Esophagus muscularis mucosa (tissue), 4 donors: Measurements from ENCODE around the gene TMEM218.

ENCODE experiments used
- CTCF ChIP-seq, 3 experiments: fragments of 200-600 bp in 2 of 3; fragments of 450-650 bp in 1 of 3; sonication (generic) in 2 of 3; IDR thresholded peaks; one replicate each; pipeline ENCODE4 v1.5.1; 2017 to 2019; ENCODE audit warnings: antibody characterized with exemption in 3 of 3, mild to moderate bottlenecking in 2 of 3, moderate library complexity in 1 of 3
- EP300 ChIP-seq: sonication (generic); formaldehyde crosslinking; IDR thresholded peaks from one replicate; pipeline ENCODE4 v1.6.1; 2017; ENCODE audit warnings: antibody characterized with exemption
- POLR2AphosphoS5 ChIP-seq, 2 donors: sonication (generic); formaldehyde crosslinking; IDR thresholded peaks; one replicate each; pipeline ENCODE4 v1.6.1; 2017; ENCODE audit warnings: antibody characterized with exemption in 2 of 2

GRCh38 chr11:125091247-125091876 lies 20.1 kb downstream of the TMEM218 start:
- TF ChIP-seq CTCF (IDR thresholded peaks at IDR 0.05), result peak; percentile 46 to 55 (median 46)
- TF ChIP-seq EP300, result no peak
- no peak for TF ChIP-seq POLR2AphosphoS5 (IDR thresholded peaks at IDR 0.05)
